Activated T-cell treated with anti-CD3 and anti-CD28 coated beads, Interleukin-2, amount 50 U/mL, for 24 hours (primary cell): ENCODE data around the gene PLXNB3.
"Not testable (repeated sequence)": the region's sequence is repeated elsewhere in the genome, so short reads cannot be mapped to it uniquely, and the experiment has no call there.

Experiments
- DNase-seq: peaks from one replicate; pipeline ENCODE4 v3.0.0-alpha.2; 2020
- H3K27ac Mint-ChIP-seq: 2 replicates; pipeline ENCODE4 v1.8.0; 2020; ENCODE audit warnings: mild to moderate bottlenecking, mixed read lengths
- H3K27me3 Mint-ChIP-seq: 2 replicates; pipeline ENCODE4 v1.8.0; 2020; ENCODE audit warnings: mixed read lengths
- H3K36me3 Mint-ChIP-seq: 2 replicates; pipeline ENCODE4 v1.8.0; 2020; ENCODE audit warnings: low read depth, mixed read lengths
- H3K4me1 Mint-ChIP-seq: 2 replicates; pipeline ENCODE4 v1.8.0; 2020; ENCODE audit warnings: low read depth, mixed read lengths
- H3K4me3 Mint-ChIP-seq: 2 replicates; pipeline ENCODE4 v1.8.0; 2020; ENCODE audit warnings: mild to moderate bottlenecking, moderate library complexity, mixed read lengths
- H3K9me3 Mint-ChIP-seq: 2 replicates; pipeline ENCODE4 v1.8.0; 2020; ENCODE audit warnings: mixed read lengths

The PLXNB3 gene

GRCh38 chrX:153814591-153815315 lies 50.7 kb downstream of the PLXNB3 start:
- Mint-ChIP-seq H3K4me1 (peaks cover 24% of the 10 kb centered on the region), H3K4me3 (no peak overlapping the region), H3K27ac (no peak overlapping the region), H3K36me3 (no peaks in the 10 kb centered on the region), H3K9me3 (no peaks in the 10 kb centered on the region), H3K27me3 (peaks cover 65% of the 10 kb centered on the region)
- no peak for DNase-seq

GRCh38 chrX:153816831-153817690 lies 53.0 kb downstream of the PLXNB3 start:
- DNase-seq: peak; percentile 56
- Mint-ChIP-seq H3K36me3 (no peaks in the 10 kb centered on the region), H3K4me3 (no peak overlapping the region), H3K27me3 (peaks cover 61% of the 10 kb centered on the region), H3K27ac (no peak overlapping the region), H3K9me3 (no peaks in the 10 kb centered on the region), H3K4me1 (peaks cover 40% of the 10 kb centered on the region)

- peaks cover 60% of the 10 kb centered on the region for H3K27me3 Mint-ChIP-seq
- H3K9me3 Mint-ChIP-seq, H3K27ac Mint-ChIP-seq, H3K36me3 Mint-ChIP-seq, DNase-seq, H3K4me3 Mint-ChIP-seq: not testable (repeated sequence)
- H3K4me1 Mint-ChIP-seq: peaks cover 48% of the 10 kb centered on the region
Observed at GRCh38 chrX:153818064-153818463, 54.0 kb downstream of the PLXNB3 start.

GRCh38 chrX:153818571-153819383 lies 54.7 kb downstream of the PLXNB3 start:
- peak; percentile 75 for DNase-seq
- Mint-ChIP-seq H3K27me3 (peaks cover 58% of the 10 kb centered on the region), H3K27ac (no peak overlapping the region), H3K4me1 (peaks cover 48% of the 10 kb centered on the region), H3K4me3 (peak overlapping the region; percentile 54), H3K36me3 (no peaks in the 10 kb centered on the region), H3K9me3 (no peaks in the 10 kb centered on the region)

- H3K4me1 Mint-ChIP-seq: peaks cover 48% of the 10 kb centered on the region
- no peaks in the 10 kb centered on the region for H3K9me3 Mint-ChIP-seq
- H3K27me3 Mint-ChIP-seq: peaks cover 62% of the 10 kb centered on the region
- no peaks in the 10 kb centered on the region for H3K36me3 Mint-ChIP-seq
- peak overlapping the region; percentile 54 for H3K4me3 Mint-ChIP-seq
- H3K27ac Mint-ChIP-seq: no peak overlapping the region
- DNase-seq: no peak
Observed at GRCh38 chrX:153819384-153820040, 55.5 kb downstream of the PLXNB3 start.

- H3K9me3 Mint-ChIP-seq: no peaks in the 10 kb centered on the region
- peaks cover 43% of the 10 kb centered on the region for H3K4me1 Mint-ChIP-seq
- no peaks in the 10 kb centered on the region for H3K36me3 Mint-ChIP-seq
- no peak overlapping the region for H3K27ac Mint-ChIP-seq
- peaks cover 64% of the 10 kb centered on the region for H3K27me3 Mint-ChIP-seq
- DNase-seq: no peak
- H3K4me3 Mint-ChIP-seq: no peak overlapping the region
Observed at GRCh38 chrX:153820601-153821000, 56.6 kb downstream of the PLXNB3 start.

- H3K4me3 Mint-ChIP-seq: no peak overlapping the region
- peaks cover 66% of the 10 kb centered on the region for H3K27me3 Mint-ChIP-seq
- H3K9me3 Mint-ChIP-seq: no peaks in the 10 kb centered on the region
- H3K27ac Mint-ChIP-seq: no peak overlapping the region
- no peak for DNase-seq
- H3K36me3 Mint-ChIP-seq: no peaks in the 10 kb centered on the region
- peaks cover 44% of the 10 kb centered on the region for H3K4me1 Mint-ChIP-seq
Observed at GRCh38 chrX:153821066-153821465, 57.0 kb downstream of the PLXNB3 start.

GRCh38 chrX:153824348-153824747 lies 60.3 kb downstream of the PLXNB3 start:
- no peak overlapping the region for H3K27ac Mint-ChIP-seq
- no peaks in the 10 kb centered on the region for H3K36me3 Mint-ChIP-seq
- H3K4me1 Mint-ChIP-seq: peaks cover 38% of the 10 kb centered on the region
- no peak overlapping the region for H3K4me3 Mint-ChIP-seq
- H3K9me3 Mint-ChIP-seq: no peaks in the 10 kb centered on the region
- H3K27me3 Mint-ChIP-seq: peaks cover 63% of the 10 kb centered on the region
- no peak for DNase-seq

GRCh38 chrX:153825042-153825441 lies 61.0 kb downstream of the PLXNB3 start:
- Mint-ChIP-seq H3K4me1 (peaks cover 33% of the 10 kb centered on the region), H3K27ac (no peak overlapping the region), H3K27me3 (peaks cover 57% of the 10 kb centered on the region), H3K36me3 (no peaks in the 10 kb centered on the region), H3K9me3 (no peaks in the 10 kb centered on the region), H3K4me3 (no peak overlapping the region)
- no peak for DNase-seq
